ENCODE data around the gene ECSIT.
"Not testable (repeated sequence)": the region's sequence is repeated elsewhere in the genome, so short reads cannot be mapped to it uniquely, and the experiment has no call there.

- TF ChIP-seq JUNB (IDR thresholded peaks at IDR 0.05); CTCF (IDR thresholded peaks at IDR 0.05); MAZ (IDR thresholded peaks at IDR 0.05; ENCODE audit: borderline replicate concordance, low read depth, low read length); POLR2A (IDR thresholded peaks at IDR 0.05; ENCODE audit: low read length); ZSCAN20 (CRISPR knock-in tag; IDR thresholded peaks at IDR 0.05); CHD2 (IDR thresholded peaks at IDR 0.05; ENCODE audit: low read length, partially characterized antibody); BCL3 (IDR thresholded peaks at IDR 0.05): not testable (repeated sequence)
These were observed 70.0 kb downstream of the ECSIT start for GRCh38 chr19:11458912-11459311.
